ENCODE results near the gene PTGDR2.
A peak's percentile ranks its signal among the peaks of the same experiment; 100 is the strongest.
"Not testable (repeated sequence)": the region's sequence is repeated elsewhere in the genome, so short reads cannot be mapped to it uniquely, and the experiment has no call there.

PTGDR2 gene

DNA sequence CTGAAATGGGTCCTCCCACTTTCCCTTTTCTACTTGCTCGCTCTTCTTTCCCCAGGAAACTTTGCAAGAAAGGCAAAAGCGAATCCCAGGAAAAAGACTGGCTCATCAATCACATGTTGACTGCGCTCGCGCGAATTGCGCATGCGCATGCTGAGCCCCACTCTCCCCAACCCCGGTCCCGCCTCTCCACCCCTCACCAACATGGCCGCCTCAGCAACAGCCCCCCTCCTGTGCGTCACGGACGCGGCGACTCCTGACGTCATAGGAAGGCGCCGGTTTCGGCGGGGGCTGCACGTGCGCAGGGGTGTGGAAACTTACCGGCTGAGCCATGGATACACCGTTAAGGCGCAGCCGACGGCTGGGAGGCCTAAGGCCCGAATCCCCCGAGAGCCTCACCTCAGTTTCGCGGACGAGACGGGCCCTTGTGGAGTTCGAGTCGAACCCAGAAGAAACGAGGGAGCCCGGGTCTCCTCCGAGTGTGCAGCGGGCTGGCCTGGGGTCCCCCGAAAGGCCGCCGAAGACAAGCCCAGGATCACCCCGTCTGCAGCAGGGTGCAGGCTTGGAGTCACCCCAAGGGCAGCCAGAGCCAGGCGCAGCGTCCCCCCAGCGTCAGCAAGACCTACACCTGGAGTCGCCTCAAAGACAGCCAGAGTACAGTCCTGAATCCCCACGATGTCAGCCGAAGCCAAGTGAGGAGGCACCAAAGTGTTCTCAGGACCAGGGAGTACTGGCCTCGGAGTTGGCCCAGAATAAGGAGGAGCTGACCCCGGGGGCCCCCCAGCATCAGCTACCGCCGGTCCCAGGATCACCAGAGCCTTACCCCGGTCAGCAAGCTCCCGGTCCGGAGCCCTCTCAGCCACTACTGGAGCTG is 13.7 kb downstream of the PTGDR2 start, which contains the start of gene CCDC86:
Gene CCDC86 (plus strand): TSS at position 317 of the 871 bp plus-strand sequence. CDS start 12 bp downstream, at position 329.
- DNase-seq, result peak; percentile 36

DNA sequence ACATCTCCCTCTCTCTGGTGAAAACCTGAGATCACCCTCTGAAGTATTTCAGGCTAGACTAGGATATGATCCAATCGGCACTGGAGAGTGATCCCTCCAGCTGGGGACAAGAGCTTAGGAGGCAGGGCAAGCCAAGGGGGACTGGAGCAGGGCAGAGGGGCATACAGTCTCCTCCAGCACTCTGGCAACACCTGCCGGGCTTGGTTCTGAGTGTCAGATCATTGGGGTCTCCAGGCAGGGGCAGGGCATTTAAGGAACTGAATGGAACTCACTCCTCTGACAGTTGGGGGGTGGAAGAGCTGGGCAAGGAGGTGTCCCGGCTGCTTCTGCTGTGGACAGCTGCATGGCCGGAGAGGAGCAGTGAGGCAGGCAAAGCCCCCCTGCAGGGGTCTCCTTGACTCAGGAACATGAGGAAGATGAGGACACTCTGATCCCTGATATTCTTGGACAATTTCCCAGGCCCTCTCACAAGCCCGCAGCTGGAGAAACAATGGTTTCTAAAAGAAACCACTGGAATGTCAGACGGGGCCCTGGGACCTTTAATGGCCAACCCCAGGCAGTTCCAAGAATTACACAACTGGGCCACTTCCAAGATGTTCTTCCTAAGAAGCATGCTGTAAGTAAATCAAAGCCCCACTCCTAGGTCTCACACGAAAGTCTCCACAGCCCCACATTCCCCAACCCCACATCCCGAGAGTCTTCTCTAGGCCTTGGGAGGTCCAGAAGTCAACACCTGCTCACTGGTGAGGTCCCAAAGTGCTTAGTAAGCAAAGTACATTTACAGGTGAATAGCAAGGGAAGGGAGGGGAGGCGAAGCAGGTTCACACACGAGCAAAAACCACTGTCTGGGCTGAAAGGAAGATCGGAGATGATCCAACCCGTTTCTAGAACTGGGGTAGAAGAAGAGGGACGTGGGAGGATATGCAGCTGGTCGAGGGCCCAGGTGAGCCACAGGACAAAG is 15.0 kb downstream of the PTGDR2 start:
- no peak for DNase-seq

GRCh38 chr11:60838132-60838531 is 17.6 kb downstream of the PTGDR2 start:
- DNase-seq, result no peak

- DNase-seq, result no peak
Measured at GRCh38 chr11:60836866-60837515, 18.8 kb downstream of the PTGDR2 start.

GRCh38 chr11:60835534-60835846 is 20.3 kb downstream of the PTGDR2 start:
- no peak for DNase-seq

GRCh38 chr11:60834742-60835533 is 20.8 kb downstream of the PTGDR2 start:
- DNase-seq, result no peak

DNA sequence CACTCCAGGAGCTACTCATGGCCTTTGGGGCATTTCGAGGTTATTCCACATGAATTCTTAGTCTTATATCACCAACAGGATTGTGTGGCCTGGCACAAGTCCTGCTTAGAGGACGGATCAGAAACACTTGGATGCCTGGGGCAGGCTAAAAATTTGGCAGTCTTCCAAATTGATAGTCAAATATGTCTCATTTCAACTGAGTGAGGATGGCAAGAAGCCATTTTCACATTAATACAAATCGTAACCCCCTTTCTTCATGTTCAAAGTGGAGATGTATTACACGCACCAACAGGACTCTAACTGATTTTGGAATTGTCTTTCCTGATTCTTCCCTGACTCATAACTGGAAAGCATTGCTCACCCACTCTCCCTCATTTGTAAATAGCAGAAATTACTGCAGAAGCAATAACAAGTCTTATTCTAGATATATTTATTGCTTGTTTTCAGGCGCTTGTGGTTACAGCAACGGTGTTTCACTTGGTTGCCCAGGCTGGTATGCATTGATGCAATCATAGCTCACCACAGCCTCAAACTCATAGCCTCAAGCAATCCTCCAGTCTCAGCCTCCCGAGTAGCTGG is 24.2 kb downstream of the PTGDR2 start:
- DNase-seq, result no peak

GRCh38 chr11:60831143-60831500 is 24.6 kb downstream of the PTGDR2 start:
- DNase-seq, result peak; percentile 6

DNA sequence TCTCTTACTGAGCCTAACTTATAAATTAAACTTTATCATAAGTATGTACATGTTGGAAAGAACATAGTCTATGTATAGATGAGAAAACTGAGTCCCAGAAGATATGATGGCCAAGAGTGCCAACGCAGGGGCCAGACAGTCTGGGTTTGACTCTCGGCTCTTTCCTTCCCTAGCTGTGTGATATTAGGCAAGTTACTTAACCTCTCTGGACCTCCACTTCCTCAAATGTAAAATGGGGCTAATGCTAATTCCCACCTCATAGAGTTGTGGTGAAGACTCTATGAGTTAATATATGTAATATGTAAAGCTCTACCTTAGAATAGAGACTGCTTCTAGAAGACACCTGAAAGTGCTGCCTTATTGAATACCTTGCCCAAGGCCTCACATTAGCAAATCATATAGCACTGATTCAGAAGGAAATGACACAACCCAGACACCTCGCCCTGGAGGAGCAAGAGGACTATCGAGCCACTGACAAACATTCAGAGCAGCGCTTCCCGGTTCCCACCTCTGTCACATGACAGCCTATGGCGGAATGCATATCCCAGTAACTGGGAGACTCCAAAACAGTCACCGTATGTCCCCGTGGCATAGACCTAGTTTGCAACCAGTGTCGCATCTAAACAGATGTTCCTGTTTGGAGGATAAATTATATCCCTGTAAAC is 25.1 kb downstream of the PTGDR2 start:
- no peak for DNase-seq

DNA sequence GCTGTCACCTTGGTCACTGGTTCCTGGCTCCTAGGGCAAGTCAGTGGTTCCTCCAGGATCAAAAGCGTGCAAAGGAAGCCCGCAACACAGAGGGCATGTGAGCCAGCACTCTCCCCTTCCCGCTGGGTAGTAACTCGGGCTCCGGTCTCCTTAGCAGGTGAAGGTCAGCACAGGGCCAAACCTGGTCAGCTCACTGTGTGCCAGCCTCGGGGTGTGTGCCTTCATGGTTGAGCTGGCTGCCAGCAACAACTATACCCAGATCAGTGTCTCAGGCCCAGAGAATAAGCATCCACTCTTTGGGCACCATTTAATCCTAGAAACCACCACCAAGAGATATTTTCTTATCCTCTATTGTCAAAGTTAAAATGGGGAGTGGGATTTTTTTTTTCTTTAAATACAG is 30.0 kb downstream of the PTGDR2 start:
- DNase-seq, result no peak

DNA sequence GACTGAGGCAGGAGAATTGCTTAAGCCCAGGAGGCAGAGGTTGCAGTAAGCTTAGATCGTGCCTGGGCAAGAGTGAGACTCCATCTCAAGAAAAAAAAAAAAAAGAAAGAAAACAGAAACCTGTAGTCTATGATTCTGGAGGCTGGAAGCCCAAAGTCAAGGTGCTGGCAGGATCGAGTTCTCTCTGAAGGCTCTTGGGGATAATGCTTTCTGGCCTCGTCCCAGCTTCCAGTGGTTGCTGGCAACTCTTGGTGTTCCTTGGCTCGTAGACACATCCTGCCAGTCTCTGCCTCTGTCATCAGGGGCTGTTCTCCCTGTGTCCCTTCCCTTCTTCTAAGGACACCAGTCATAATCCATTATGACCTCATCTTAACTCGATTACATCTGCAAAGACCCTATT is 30.6 kb downstream of the PTGDR2 start:
- DNase-seq, result no peak

DNA sequence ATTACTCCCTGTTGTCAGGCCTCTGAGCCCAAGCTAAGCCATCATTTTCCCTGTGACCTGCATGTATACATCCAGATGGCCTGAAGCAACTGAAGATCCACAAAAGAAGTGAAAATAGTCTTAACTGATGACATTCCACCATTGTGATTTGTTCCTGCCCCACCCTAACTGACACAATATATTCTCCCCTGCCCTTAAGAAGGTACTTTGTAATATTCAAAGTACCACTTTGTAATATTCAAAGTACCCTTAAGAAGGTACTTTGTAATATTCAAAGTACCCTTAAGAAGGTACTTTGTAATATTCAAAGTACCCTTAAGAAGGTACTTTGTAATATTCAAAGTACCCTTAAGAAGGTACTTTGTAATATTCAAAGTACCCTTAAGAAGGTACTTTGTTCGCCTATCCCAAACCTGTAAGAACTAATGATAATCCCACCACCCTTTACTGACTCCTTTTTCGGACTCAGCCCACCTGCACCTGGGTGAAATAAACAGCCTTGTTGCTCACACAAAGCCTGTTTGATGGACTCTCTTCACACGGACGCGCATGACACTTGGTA is 31.9 kb downstream of the PTGDR2 start:
- DNase-seq, result not testable (repeated sequence)

GRCh38 chr11:60821827-60822599 is 33.7 kb downstream of the PTGDR2 start:
- no peak for DNase-seq

GRCh38 chr11:60818057-60818456 is 37.7 kb downstream of the PTGDR2 start:
- DNase-seq, result no peak

DNA sequence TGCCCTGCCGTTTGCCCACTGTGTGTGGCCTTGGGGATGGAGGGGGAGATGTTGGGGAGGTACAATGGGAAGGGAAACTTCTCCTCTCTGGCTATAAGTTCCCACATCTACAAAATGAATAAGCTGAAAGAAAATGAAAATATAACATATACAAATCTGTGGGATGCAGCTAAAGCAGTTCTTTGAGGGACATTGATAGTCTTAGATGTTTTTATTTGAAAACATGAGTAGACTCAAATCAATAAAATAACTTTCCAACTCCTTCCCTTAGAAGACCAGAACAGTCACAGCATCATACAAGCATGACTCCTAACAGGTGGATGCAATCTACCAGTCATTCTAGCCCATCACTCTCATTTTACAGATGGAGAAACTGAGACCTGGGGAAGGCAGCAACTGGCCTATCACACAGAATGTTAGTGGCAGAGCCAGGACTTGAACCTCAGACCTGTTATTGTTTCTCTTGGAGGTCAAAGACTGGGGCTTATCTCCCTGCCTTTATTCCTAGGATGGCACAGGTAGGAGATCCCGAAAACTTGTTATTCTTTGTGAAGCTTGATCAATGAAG is 39.1 kb downstream of the PTGDR2 start:
- no peak for DNase-seq

DNA sequence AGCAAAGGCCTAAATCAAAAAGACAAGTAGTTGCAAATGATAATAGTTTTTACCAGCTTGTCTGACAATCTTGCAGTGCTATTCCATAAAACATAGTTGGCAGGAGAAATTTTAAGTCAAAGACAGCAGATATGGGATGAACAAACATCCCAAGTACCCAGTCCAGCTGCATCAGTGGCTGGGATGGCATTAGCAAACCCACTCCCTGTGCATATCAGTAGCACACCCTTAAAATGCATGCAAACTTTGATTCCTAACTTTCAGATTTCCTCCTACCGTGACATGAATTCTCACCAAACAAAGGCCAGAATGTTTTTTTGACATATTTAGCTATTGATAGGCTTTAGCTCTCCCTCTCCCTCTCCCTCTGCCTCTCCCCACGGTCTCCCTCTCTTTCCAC is 41.6 kb downstream of the PTGDR2 start:
- no peak for DNase-seq

GRCh38 chr11:60813324-60813723 is 42.4 kb downstream of the PTGDR2 start:
- DNase-seq, result no peak

GRCh38 chr11:60810569-60810968 is 45.2 kb downstream of the PTGDR2 start:
- no peak for DNase-seq

DNA sequence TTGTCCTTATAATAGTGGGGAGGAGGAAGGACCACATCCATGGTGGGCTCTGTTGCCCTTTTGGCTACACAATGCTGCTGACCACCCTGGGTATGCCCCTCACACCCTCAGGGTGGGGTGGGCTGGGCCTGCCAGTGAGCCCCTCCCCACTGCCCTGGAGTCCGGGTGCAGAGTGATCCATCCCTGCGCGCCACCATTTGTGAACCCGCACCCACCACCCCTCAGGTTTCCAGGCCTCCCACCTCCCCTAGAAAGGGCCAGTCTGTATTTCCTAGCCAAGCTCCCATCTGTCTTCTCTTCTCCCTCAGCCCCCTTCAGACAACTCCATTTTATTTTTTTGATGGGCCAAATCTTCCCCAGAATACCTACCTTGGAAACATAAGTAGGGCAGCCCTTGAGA is 45.6 kb downstream of the PTGDR2 start:
- DNase-seq, result no peak

DNA sequence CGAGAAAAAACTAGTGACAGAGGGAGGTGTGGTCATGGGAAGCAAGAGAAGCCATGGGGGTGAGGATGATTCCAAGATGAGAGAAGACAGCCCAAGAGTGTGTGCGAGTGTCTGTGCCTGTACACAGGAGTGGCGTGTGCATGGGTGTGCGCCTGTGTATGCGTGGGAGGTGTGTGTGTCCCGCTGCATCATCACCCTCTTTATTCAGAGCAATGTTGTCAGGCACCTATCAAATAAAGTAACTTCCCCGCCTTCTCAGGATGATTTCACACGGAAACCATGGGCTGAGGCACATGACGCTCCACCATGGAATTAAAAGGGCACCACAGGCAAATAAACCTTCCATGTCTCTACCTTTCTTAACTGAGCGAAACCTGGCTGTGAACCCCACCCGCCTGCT is 46.1 kb downstream of the PTGDR2 start:
- no peak for DNase-seq
